Liver (tissue), 9 donors: ENCODE measurements around the gene SGK1. TPM values are rescaled to one million over a fixed set of nuclear protein-coding genes. Genes with fewer than 3 reads are reported as not detected.

Experiments
- DNase-seq: peaks from one replicate; pipeline ENCODE4 v3.0.0-alpha.2; 2017; ENCODE audit warnings: low spot score
- H3K27ac ChIP-seq, 2 donors: one replicate each; pipeline ENCODE4 v1.7.0; 2013; ENCODE audit warnings: inconsistent platforms in 2 of 2, low read length in 2 of 2, control low read depth in 1 of 2, low read depth in 1 of 2, mild to moderate bottlenecking in 1 of 2
- H3K27me3 ChIP-seq, 4 donors: one replicate each; pipeline versions ENCODE4 v1.6.1 to v1.7.0; 2013; ENCODE audit warnings: low read length in 3 of 4, inconsistent platforms in 1 of 4, mild to moderate bottlenecking in 1 of 4, moderate library complexity in 1 of 4; ENCODE audit not compliant: control insufficient read depth in 4 of 4, insufficient read depth in 4 of 4
- H3K36me3 ChIP-seq, 4 donors: one replicate each; pipeline versions ENCODE4 v1.6.1 to v1.7.0; 2013; ENCODE audit warnings: low read length in 3 of 4, mild to moderate bottlenecking in 3 of 4, low read depth in 1 of 4, moderate library complexity in 1 of 4; ENCODE audit not compliant: control insufficient read depth in 4 of 4, insufficient read depth in 3 of 4
- H3K4me1 ChIP-seq, 4 donors: one replicate each; pipeline versions ENCODE4 v1.6.1 to v1.7.0; 2013; ENCODE audit warnings: low read length in 3 of 4, mild to moderate bottlenecking in 3 of 4, moderate library complexity in 1 of 4; ENCODE audit not compliant: control insufficient read depth in 4 of 4, insufficient read depth in 4 of 4
- H3K4me3 ChIP-seq, 3 donors: one replicate each; pipeline versions ENCODE4 v1.6.1 to v1.7.0; 2013; ENCODE audit warnings: low read length in 3 of 3, control low read depth in 1 of 3, low read depth in 1 of 3, mild to moderate bottlenecking in 1 of 3
- H3K9ac ChIP-seq, 2 donors: one replicate each; pipeline ENCODE4 v1.7.0; 2013; ENCODE audit warnings: low read length in 2 of 2, mild to moderate bottlenecking in 2 of 2, moderate library complexity in 2 of 2, control low read depth in 1 of 2, low read depth in 1 of 2
- H3K9me3 ChIP-seq, 4 donors: one replicate each; pipeline versions ENCODE4 v1.6.1 to v1.7.0; 2013; ENCODE audit warnings: low read length in 3 of 4; ENCODE audit not compliant: control insufficient read depth in 4 of 4
- EGR1 ChIP-seq, 2 donors: IDR thresholded peaks; 2 replicates each; pipeline ENCODE4 v1.6.1; 2016 to 2018; ENCODE audit warnings: antibody characterized with exemption in 2 of 2, low read depth in 2 of 2
- FOXA1 ChIP-seq: IDR thresholded peaks from 2 replicates; pipeline ENCODE4 v1.6.1; 2016; ENCODE audit warnings: antibody characterized with exemption
- FOXA2 ChIP-seq: IDR thresholded peaks from 2 replicates; pipeline ENCODE4 v1.6.1; 2016; ENCODE audit warnings: antibody characterized with exemption
- GABPA ChIP-seq, 2 donors: IDR thresholded peaks in 1 of 2; conservative IDR thresholded peaks in 1 of 2; 2 replicates each; pipeline ENCODE4 v1.6.1; 2016; ENCODE audit warnings: antibody characterized with exemption in 2 of 2, mild to moderate bottlenecking in 1 of 2, moderate library complexity in 1 of 2
- HNF4A ChIP-seq, 2 donors: conservative IDR thresholded peaks; 2 replicates each; pipeline ENCODE4 v1.6.1; 2016; ENCODE audit warnings: antibody characterized with exemption in 2 of 2, mild to moderate bottlenecking in 2 of 2
- HNF4G ChIP-seq: IDR thresholded peaks from 2 replicates; pipeline ENCODE4 v1.6.1; 2016; ENCODE audit warnings: antibody characterized with exemption
- JUND ChIP-seq, 2 donors: IDR thresholded peaks; 2 replicates each; pipeline ENCODE4 v1.6.1; 2016; ENCODE audit warnings: antibody characterized with exemption in 2 of 2
- NR2F2 ChIP-seq: IDR thresholded peaks from 2 replicates; pipeline ENCODE4 v1.6.1; 2016; ENCODE audit warnings: antibody characterized with exemption
- RAD21 ChIP-seq, 2 donors: IDR thresholded peaks; 2 replicates each; pipeline ENCODE4 v1.6.1; 2016; ENCODE audit warnings: antibody characterized with exemption in 2 of 2, mild to moderate bottlenecking in 2 of 2
- RXRA ChIP-seq, 2 donors: IDR thresholded peaks; 2 replicates each; pipeline ENCODE4 v1.6.1; 2017 to 2018; ENCODE audit warnings: antibody characterized with exemption in 2 of 2, mild to moderate bottlenecking in 1 of 2
- SP1 ChIP-seq: IDR thresholded peaks from 2 replicates; pipeline ENCODE4 v1.6.1; 2018; ENCODE audit warnings: antibody characterized with exemption, mild to moderate bottlenecking
- TAF1 ChIP-seq: conservative IDR thresholded peaks from 2 replicates; pipeline ENCODE4 v1.6.1; 2016; ENCODE audit warnings: antibody characterized with exemption, mild to moderate bottlenecking
- YY1 ChIP-seq: IDR thresholded peaks from 2 replicates; pipeline ENCODE4 v1.6.1; 2016; ENCODE audit warnings: antibody characterized with exemption, mild to moderate bottlenecking
- WGBS: extraction: QIAGEN DNeasy Blood & Tissue Kit; methylation state at CpG from one replicate; pipeline ENCODE4 v1.1.7; 2013; 5-methylcytosine and 5-hydroxymethylcytosine counted together
- polyA plus RNA-seq, 2 donors: library from polyadenylated mRNA; stranded (reverse) in 1 of 2; unstranded in 1 of 2; fragments of 200-250 nt in 1 of 2; fragments of >200 nt in 1 of 2; fragmentation: Nextera tagmentation in 1 of 2; extraction: Ambion mirVana in 1 of 2; gene quantifications; one replicate each; pipeline versions ENCODE4 v1.2.1 to v1.2.3, GENCODE V29; 2013 to 2015
- total RNA-seq, 2 donors: library from RNA; depleted of rRNA; stranded (reverse); fragments of >200 nt; gene quantifications; one replicate each; pipeline ENCODE4 v1.2.3, GENCODE V29; 2014
- TF ChIP-seq, protein P1 (sequence below): IDR thresholded peaks from 2 replicates; pipeline ENCODE4 v1.6.1; 2016; ENCODE audit warnings: antibody characterized with exemption
- TF ChIP-seq, protein P2 (sequence below): IDR thresholded peaks from 2 replicates; pipeline ENCODE4 v1.6.1; 2016; ENCODE audit warnings: antibody characterized with exemption
- TF ChIP-seq, protein P3 (sequence below): IDR thresholded peaks from 2 replicates; pipeline ENCODE4 v1.6.1; 2016; ENCODE audit warnings: antibody characterized with exemption
- TF ChIP-seq, protein P4 (sequence below): fragments of 150-350 bp; IDR thresholded peaks from 2 replicates; pipeline ENCODE4 v1.5.1; 2017; ENCODE audit warnings: improper control_type of control experiment, low read depth, low read length; ENCODE audit not compliant: missing input control
- TF ChIP-seq, protein P5 (sequence below): IDR thresholded peaks from 2 replicates; pipeline ENCODE4 v1.6.1; 2016; ENCODE audit warnings: antibody characterized with exemption, mild to moderate bottlenecking
- donor health status: healthy.
- donor health status: healthy.
- donor health status: healthy.
- donor health status: healthy.
- donor health status: healthy.

Gene SGK1
- 100 to 1,000 TPM in 1 of 2 donors, 10 to 100 TPM in 1; 39.0 to 113 TPM for total RNA-seq
- 10 to 100 TPM; 28.0 to 31.8 TPM for polyA plus RNA-seq

DNA sequence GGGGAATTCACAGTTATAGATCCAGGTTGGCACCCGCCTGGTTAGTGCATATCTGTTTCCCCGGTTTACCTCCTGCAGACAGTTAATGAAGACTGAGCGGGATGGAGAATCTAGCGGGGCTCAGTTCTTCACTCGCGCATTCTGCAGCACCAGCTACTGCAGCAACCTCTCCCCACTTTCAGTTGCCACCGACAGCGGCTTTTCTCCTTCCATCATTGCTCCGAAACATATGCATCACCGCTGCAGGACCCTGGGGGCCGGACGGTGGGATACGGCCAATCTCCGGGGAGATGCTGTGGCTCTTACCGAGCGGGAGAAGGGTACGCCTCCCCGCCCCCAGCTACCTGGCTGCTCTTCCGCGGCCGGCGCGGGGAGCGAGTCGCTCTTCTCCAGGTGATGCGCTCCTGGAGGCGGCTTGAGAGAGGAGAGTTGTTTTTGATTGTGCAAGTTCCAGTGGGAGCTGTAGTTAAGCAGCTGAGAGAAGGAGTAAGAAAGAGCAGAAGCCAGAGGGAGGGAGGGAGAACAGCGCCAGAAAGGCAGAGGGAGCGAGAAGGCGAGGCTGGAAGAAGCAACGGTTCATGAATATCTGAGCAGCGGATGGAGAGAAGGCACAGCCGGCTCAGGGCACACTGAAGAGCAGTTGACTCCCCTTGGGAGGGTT lies at the start of gene SGK1:
TSS of gene SGK1 (minus strand) at position 642 of the 661 bp plus-strand sequence. CDS start 652 bp downstream, outside the sequence.
- H3K4me3 ChIP-seq: peak within 1 kb of the TSS; percentile 26 to 61 (median 52)
- H3K27me3 ChIP-seq: no peaks in the 10 kb centered on the region
- peak; percentile 55 for DNase-seq
- no peak within 1 kb of the TSS for H3K9ac ChIP-seq
- WGBS: 6% methylated on average over 33 of the region's 33 CpGs
- TF ChIP-seq RAD21 (IDR thresholded peaks at IDR 0.05) (peak in 1 of 2 donors; percentile 6), HNF4A (conservative IDR thresholded peaks at IDR 0.05) (no peak), RXRA (IDR thresholded peaks at IDR 0.05) (no peak), SP1 (no peak)
- no peak within 1 kb of the TSS for H3K27ac ChIP-seq
- H3K4me1 ChIP-seq: peaks cover 0 to 12% (median 7%) of the 10 kb centered on the region in 4 donors
- H3K9me3 ChIP-seq: no peaks in the 10 kb centered on the region
- H3K36me3 ChIP-seq: no peaks in the 10 kb centered on the region

DNA sequence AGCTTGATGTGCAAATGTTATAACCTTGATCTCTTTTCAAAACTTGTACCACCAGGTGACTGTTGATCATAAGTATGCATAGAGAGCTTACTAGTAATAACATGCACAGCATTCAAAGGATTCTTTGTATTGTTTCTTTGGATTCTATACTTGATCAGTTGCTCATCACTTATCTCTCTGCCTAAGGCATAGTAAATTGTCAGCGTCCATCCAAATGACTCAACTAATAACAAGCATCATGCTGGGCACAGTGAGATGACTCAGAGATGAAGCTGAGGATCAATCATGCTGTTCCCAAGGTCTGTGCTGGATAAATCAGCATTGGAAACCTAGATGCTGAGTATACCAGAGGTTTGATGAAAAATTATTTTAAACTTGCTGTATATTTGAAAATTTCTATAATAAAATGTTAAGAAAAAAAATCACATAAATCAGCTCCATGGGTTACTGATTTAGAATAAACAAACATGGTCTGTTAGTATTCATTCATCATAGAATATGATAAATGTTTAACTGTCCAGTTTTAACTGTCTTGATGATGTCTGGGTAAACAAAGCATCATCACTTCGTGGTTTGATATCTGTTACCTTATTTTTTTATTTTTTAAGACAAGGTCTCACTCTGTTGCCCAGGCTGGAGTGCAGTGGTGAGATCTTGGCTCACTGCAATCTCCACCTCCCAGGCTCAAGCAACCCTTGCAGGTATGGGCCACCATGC lies 45.6 kb upstream of the SGK1 start:
- TF ChIP-seq, protein P1, sequence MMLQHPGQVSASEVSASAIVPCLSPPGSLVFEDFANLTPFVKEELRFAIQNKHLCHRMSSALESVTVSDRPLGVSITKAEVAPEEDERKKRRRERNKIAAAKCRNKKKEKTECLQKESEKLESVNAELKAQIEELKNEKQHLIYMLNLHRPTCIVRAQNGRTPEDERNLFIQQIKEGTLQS: no peak
- TF ChIP-seq RAD21 (IDR thresholded peaks at IDR 0.05) (no peak), HNF4G (no peak), NR2F2 (no peak), FOXA1 (no peak), RXRA (IDR thresholded peaks at IDR 0.05) (no peak), TAF1 (no peak), SP1 (no peak), JUND (IDR thresholded peaks at IDR 0.05) (no peak), FOXA2 (no peak), GABPA (IDR thresholded peaks at IDR 0.05 in 1 of 2, conservative IDR thresholded peaks at IDR 0.05 in 1 of 2) (no peak), EGR1 (IDR thresholded peaks at IDR 0.05; ENCODE audit: low read depth in 2 of 2) (no peak), HNF4A (conservative IDR thresholded peaks at IDR 0.05) (no peak), YY1 (no peak)
- TF ChIP-seq, protein P2, sequence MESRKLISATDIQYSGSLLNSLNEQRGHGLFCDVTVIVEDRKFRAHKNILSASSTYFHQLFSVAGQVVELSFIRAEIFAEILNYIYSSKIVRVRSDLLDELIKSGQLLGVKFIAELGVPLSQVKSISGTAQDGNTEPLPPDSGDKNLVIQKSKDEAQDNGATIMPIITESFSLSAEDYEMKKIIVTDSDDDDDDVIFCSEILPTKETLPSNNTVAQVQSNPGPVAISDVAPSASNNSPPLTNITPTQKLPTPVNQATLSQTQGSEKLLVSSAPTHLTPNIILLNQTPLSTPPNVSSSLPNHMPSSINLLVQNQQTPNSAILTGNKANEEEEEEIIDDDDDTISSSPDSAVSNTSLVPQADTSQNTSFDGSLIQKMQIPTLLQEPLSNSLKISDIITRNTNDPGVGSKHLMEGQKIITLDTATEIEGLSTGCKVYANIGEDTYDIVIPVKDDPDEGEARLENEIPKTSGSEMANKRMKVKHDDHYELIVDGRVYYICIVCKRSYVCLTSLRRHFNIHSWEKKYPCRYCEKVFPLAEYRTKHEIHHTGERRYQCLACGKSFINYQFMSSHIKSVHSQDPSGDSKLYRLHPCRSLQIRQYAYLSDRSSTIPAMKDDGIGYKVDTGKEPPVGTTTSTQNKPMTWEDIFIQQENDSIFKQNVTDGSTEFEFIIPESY: no peak
- TF ChIP-seq, protein P3, sequence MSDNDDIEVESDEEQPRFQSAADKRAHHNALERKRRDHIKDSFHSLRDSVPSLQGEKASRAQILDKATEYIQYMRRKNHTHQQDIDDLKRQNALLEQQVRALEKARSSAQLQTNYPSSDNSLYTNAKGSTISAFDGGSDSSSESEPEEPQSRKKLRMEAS: no peak
- TF ChIP-seq, protein P4, sequence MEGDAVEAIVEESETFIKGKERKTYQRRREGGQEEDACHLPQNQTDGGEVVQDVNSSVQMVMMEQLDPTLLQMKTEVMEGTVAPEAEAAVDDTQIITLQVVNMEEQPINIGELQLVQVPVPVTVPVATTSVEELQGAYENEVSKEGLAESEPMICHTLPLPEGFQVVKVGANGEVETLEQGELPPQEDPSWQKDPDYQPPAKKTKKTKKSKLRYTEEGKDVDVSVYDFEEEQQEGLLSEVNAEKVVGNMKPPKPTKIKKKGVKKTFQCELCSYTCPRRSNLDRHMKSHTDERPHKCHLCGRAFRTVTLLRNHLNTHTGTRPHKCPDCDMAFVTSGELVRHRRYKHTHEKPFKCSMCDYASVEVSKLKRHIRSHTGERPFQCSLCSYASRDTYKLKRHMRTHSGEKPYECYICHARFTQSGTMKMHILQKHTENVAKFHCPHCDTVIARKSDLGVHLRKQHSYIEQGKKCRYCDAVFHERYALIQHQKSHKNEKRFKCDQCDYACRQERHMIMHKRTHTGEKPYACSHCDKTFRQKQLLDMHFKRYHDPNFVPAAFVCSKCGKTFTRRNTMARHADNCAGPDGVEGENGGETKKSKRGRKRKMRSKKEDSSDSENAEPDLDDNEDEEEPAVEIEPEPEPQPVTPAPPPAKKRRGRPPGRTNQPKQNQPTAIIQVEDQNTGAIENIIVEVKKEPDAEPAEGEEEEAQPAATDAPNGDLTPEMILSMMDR: no peak
- TF ChIP-seq, protein P5, sequence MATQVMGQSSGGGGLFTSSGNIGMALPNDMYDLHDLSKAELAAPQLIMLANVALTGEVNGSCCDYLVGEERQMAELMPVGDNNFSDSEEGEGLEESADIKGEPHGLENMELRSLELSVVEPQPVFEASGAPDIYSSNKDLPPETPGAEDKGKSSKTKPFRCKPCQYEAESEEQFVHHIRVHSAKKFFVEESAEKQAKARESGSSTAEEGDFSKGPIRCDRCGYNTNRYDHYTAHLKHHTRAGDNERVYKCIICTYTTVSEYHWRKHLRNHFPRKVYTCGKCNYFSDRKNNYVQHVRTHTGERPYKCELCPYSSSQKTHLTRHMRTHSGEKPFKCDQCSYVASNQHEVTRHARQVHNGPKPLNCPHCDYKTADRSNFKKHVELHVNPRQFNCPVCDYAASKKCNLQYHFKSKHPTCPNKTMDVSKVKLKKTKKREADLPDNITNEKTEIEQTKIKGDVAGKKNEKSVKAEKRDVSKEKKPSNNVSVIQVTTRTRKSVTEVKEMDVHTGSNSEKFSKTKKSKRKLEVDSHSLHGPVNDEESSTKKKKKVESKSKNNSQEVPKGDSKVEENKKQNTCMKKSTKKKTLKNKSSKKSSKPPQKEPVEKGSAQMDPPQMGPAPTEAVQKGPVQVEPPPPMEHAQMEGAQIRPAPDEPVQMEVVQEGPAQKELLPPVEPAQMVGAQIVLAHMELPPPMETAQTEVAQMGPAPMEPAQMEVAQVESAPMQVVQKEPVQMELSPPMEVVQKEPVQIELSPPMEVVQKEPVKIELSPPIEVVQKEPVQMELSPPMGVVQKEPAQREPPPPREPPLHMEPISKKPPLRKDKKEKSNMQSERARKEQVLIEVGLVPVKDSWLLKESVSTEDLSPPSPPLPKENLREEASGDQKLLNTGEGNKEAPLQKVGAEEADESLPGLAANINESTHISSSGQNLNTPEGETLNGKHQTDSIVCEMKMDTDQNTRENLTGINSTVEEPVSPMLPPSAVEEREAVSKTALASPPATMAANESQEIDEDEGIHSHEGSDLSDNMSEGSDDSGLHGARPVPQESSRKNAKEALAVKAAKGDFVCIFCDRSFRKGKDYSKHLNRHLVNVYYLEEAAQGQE: no peak
- Histone ChIP-seq H3K4me1 (no peaks in the 10 kb centered on the region), H3K27ac (no peak overlapping the region), H3K36me3 (no peaks in the 10 kb centered on the region), H3K9me3 (no peaks in the 10 kb centered on the region), H3K9ac (no peak overlapping the region), H3K27me3 (no peaks in the 10 kb centered on the region), H3K4me3 (no peak overlapping the region)
- 82% methylated on average over 2 of the region's 2 CpGs for WGBS
- no peak for DNase-seq
